GM21528 (cell line): ENCODE data around the gene CYTIP.
"Not testable (repeated sequence)": the region's sequence is repeated elsewhere in the genome, so short reads cannot be mapped to it uniquely, and the experiment has no call there.

Experiments
- ATAC-seq: cut with Tn5 transposase; IDR thresholded peaks from one replicate; pipeline ENCODE4 v1.9.1; 2021; ENCODE audit warnings: mild to moderate bottlenecking, moderate library complexity; ENCODE audit not compliant: unreplicated experiment, low FRiP score

Gene CYTIP

DNA sequence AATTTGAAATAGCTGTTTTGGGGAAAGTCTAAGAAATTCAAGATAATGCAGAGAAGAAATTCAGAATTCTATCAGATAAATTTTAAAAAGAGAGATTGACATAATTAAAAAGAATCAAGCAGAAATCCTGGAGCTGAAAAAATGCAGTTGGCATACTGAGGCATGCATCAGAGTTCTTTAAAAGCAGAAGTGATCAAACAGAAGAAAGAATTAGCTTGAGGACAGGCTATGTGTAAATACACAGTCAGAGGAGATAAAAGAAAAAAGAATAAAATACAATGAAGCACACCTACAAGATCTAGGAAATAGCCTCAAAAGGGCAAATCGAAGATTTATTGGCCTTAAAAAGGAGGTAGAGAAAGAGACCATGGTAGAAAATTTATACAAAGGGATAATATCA lies 57.1 kb downstream of the CYTIP start:
- ATAC-seq = no peak

DNA sequence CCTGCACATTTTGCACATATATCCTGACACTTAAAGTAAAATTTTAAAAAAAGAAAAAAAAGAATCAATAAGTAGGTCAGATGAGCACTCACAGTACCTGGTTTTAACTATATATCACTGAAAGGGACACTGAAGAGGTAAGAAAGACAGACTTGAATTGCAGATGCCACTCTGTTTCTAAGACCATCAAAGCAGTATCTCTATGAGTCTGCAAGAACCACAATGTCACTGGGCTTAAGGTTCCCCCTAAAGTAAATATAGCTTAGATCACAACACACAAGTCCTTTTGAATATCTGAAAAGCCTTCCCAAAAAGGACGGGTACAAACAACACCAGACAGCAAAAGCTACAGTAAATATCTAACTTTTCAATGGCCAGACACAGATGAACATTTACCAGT lies 57.6 kb downstream of the CYTIP start:
- no peak for ATAC-seq

DNA sequence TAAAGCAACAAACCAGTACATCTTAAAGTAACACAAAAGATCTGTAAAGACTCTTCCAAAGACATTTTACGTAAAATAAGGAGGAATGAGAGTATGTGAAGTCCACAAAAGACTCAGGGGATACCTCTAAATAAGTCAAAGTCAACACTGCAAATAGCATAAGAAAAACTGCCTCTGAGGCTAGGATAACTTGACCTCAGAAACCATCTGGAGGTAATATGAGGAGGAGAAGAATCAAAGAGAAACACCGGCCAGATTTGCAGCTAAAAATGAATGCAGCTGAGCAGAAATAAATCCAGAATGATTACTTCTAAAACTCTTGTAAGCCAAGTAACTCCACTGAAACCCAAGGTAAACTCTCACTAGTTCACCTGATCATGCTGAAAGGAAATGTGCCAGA lies 66.0 kb downstream of the CYTIP start:
- ATAC-seq = no peak

DNA sequence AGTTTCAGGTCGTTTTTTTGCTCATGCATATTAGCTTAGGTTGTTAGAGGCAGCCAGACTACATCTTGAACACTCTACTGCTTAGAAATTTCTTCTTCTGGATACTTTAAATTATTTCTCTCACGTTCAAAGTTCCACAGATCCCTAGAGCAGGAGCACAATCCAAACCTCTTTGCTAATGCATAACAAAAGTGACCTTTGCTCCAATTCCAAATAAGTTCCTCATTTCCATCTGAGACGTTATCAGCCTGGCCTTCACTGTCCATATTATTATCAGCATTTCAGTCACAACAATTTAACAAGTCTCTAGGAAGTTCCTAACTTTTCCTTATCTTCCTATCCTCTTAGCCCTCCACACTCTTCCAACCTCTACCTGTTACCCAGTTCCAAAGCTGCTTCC lies 67.8 kb downstream of the CYTIP start:
- ATAC-seq = no peak

DNA sequence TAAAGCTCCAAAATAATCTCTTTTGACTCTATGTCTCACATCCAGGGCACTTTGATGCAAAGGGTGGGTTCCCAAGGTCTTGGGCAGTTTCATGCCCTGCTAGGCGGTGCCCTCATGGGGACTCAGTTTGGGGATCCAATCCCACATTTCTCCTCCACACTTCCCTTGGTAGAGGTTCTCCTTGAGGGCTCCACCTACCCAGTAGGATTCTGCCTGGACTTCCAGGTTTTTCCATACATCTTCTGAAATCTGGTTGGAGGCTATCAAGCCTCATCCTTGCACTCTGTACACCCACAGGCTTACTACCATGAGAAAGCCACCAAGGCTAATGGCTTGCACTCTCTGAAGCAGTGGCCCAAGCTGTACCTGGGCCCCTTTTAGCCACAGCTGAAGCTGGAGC lies 68.5 kb downstream of the CYTIP start:
- no peak for ATAC-seq

DNA sequence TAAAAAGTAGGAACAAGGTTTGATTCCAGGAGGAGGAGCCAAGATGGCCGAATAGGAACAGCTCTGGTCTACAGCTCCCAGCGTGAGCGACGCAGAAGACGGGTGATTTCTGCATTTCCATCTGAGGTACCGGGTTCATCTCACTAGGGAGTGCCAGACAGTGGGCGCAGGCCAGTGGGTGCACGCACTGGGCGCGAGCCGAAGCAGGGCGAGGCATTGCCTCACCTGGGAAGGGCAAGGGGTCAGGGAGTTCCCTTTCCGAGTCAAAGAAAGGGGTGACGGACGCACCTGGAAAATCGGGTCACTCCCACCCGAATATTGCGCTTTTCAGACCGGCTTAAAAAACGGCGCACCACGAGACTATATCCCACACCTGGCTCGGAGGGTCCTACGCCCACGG lies 75.4 kb downstream of the CYTIP start:
- ATAC-seq = not testable (repeated sequence)

DNA sequence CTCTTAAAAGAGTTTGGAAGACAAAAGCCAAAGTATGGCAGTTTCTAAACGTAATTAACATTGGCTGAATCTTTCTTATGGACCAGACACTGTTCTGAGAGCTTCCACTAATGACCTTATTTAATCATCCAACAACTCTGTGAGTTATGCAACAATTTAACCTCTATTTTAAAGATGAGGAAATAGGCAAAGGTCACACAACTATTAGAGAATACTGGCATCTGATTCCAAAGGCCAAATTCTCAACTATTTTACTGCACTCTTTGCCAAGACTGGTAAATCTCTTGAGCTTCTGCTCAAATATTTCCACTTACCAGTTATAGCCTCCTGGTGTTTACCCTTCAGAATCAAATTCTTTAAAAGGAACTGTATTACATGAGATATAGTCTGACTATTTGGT lies 76.2 kb downstream of the CYTIP start:
- ATAC-seq = no peak
